Osteoblast (primary cell): ENCODE data around the gene KRT6B. TPM values are rescaled to one million over a fixed set of nuclear protein-coding genes. Genes with fewer than 3 reads are reported as not detected.

Experiments used
- DNase-seq: peaks from one replicate; pipeline ENCODE4 v3.0.0; 2011; ENCODE audit warnings: low spot score, mixed read lengths; ENCODE audit not compliant: insufficient read length; ENCODE audit errors: missing footprints
- H2AFZ ChIP-seq: 2 replicates; pipeline ENCODE4 v1.6.0; 2011; ENCODE audit warnings: mild to moderate bottlenecking, low read length
- H3K27ac ChIP-seq: 2 replicates; pipeline ENCODE4 v1.5.1; 2011; ENCODE audit warnings: mild to moderate bottlenecking, low read depth, low read length, moderate library complexity
- H3K27me3 ChIP-seq: 2 replicates; pipeline ENCODE4 v1.6.0; 2012; ENCODE audit warnings: mild to moderate bottlenecking, control low read depth, inconsistent platforms, low read length, moderate library complexity; ENCODE audit not compliant: insufficient read depth
- H3K36me3 ChIP-seq: 2 replicates; pipeline ENCODE4 v1.5.1; 2011; ENCODE audit warnings: mild to moderate bottlenecking, low read length, control low read depth, moderate library complexity; ENCODE audit not compliant: insufficient read depth
- H3K4me1 ChIP-seq: 2 replicates; pipeline ENCODE4 v1.5.1; 2011; ENCODE audit warnings: mild to moderate bottlenecking, low read length, control low read depth, moderate library complexity; ENCODE audit not compliant: insufficient read depth
- H3K4me2 ChIP-seq: 2 replicates; pipeline ENCODE4 v1.6.0; 2011; ENCODE audit warnings: mild to moderate bottlenecking, low read length; ENCODE audit not compliant: insufficient read depth
- H3K4me3 ChIP-seq: fragments of 200-600 bp; sonication (generic); 3 replicates; pipeline ENCODE4 v1.5.1; 2012; ENCODE audit warnings: mild to moderate bottlenecking, low read length, inconsistent platforms; ENCODE audit not compliant: insufficient read depth
- H3K79me2 ChIP-seq: 2 replicates; pipeline ENCODE4 v1.6.0; 2012; ENCODE audit warnings: mild to moderate bottlenecking, low read length, control low read depth, inconsistent platforms; ENCODE audit not compliant: insufficient read depth
- H3K9me3 ChIP-seq: 2 replicates; pipeline ENCODE4 v1.5.1; 2011; ENCODE audit warnings: low read depth, low read length, control low read depth
- H4K20me1 ChIP-seq: 2 replicates; pipeline ENCODE4 v1.6.0; 2012; ENCODE audit warnings: mild to moderate bottlenecking, low read length, control low read depth; ENCODE audit not compliant: insufficient read depth
- total RNA-seq: library from RNA; depleted of rRNA; stranded (reverse); fragments of >200 nt; gene quantifications from 2 replicates; pipeline ENCODE4 v1.2.3, GENCODE V29; 2012
- TF ChIP-seq, protein P1 (sequence below): IDR thresholded peaks from 2 replicates; pipeline ENCODE4 v1.5.1; 2011; ENCODE audit warnings: mild to moderate bottlenecking, low read depth, low read length, moderate library complexity; ENCODE audit errors: extremely low read depth

KRT6B gene
- total RNA-seq, 1 donor, result not detected

DNA sequence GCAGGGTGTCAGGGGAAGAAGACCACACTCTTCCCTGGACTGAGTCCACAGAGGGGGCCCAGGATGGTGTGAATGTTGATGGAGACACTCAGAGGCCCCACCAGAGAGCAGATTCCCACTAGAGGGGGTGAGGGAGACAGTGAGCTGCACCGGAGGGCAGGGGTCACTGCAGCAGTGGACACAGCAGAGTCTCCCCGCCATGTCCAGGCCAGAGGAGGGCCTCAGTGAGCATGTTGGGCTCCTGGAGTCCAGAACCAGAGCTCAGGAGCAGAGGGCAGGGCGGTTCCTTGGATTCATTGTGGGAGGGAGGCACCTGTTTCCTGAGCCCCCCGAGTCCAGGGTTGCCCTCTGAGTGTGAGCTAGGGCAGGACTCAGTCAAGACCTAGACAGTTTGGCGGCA is 44.0 kb downstream of the KRT6B start:
- Histone ChIP-seq H2AFZ (no peak overlapping the region), H3K4me1 (no peaks in the 10 kb centered on the region), H3K27ac (no peak overlapping the region), H3K4me3 (no peak overlapping the region), H3K36me3 (no peaks in the 10 kb centered on the region), H3K27me3 (peaks cover 20% of the 10 kb centered on the region), H4K20me1 (no peaks in the 10 kb centered on the region), H3K4me2 (no peak overlapping the region), H3K9me3 (no peaks in the 10 kb centered on the region), H3K79me2 (no peaks in the 10 kb centered on the region)
- TF ChIP-seq, protein P1, sequence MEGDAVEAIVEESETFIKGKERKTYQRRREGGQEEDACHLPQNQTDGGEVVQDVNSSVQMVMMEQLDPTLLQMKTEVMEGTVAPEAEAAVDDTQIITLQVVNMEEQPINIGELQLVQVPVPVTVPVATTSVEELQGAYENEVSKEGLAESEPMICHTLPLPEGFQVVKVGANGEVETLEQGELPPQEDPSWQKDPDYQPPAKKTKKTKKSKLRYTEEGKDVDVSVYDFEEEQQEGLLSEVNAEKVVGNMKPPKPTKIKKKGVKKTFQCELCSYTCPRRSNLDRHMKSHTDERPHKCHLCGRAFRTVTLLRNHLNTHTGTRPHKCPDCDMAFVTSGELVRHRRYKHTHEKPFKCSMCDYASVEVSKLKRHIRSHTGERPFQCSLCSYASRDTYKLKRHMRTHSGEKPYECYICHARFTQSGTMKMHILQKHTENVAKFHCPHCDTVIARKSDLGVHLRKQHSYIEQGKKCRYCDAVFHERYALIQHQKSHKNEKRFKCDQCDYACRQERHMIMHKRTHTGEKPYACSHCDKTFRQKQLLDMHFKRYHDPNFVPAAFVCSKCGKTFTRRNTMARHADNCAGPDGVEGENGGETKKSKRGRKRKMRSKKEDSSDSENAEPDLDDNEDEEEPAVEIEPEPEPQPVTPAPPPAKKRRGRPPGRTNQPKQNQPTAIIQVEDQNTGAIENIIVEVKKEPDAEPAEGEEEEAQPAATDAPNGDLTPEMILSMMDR, result no peak
- no peak for DNase-seq

DNA sequence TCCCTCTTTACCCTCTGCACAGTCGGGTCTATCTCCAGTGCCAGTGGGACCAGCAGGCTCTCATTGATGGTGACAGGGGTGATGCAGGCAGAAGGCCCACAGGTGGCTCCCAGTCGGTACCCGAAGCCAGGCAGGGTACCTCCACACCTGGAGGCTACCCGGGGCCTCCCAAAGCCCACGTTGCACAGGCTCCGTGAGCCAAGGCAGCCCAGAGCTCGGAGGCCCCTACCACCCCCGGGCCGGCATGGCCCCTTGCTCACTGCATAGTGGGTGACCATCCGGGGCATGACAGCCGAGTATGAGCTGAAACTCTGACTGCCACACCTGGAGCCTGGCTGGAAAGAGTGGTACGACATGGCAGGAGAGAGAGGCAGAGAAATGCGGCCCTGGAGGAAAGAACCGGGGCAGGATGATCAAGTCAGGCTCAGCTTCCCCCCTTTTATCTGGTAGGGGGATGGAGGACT is 46.0 kb downstream of the KRT6B start, which contains the start of gene KRT82:
Gene KRT82 (minus strand): TSS at position 414 of the 464 bp plus-strand sequence. CDS start 58 bp downstream, at position 356.
- H3K27me3 ChIP-seq, result peaks cover 28% of the 10 kb centered on the region
- H3K4me1 ChIP-seq, result peaks cover 4% of the 10 kb centered on the region
- H3K36me3 ChIP-seq, result no peaks in the 10 kb centered on the region
- H2AFZ ChIP-seq, result no peak within 1 kb of the TSS
- H3K27ac ChIP-seq, result no peak within 1 kb of the TSS
- no peak for DNase-seq
- no peaks in the 10 kb centered on the region for H3K9me3 ChIP-seq
- H3K4me2 ChIP-seq, result no peak within 1 kb of the TSS
- no peaks in the 10 kb centered on the region for H3K79me2 ChIP-seq
- no peak within 1 kb of the TSS for H3K4me3 ChIP-seq
- H4K20me1 ChIP-seq, result no peaks in the 10 kb centered on the region
- TF ChIP-seq, protein P1, result no peak

DNA sequence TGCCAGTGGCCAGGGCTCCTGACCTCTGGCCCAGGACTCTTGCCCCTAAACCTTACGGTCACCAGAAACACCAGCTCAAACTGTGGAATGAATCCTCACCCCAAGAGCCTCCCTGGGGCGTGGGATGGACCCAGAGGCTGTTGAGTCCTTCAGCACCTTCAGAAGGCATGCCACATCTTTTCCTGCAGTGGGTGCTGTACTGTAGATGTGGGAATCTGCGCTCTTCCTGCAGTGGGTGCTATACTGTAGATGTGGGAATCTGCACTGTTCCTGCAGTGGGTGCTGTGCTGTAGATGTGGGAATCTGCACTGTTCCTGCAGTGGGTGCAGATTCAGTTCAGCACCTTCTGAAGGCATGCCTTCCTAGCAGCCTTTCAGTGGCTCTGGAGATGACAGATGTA is 47.0 kb downstream of the KRT6B start:
- H4K20me1 ChIP-seq, result no peaks in the 10 kb centered on the region
- no peak overlapping the region for H3K4me2 ChIP-seq
- no peaks in the 10 kb centered on the region for H3K9me3 ChIP-seq
- peaks cover 28% of the 10 kb centered on the region for H3K27me3 ChIP-seq
- DNase-seq, result no peak
- H3K27ac ChIP-seq, result no peak overlapping the region
- TF ChIP-seq, protein P1, result peak; percentile 23
- H3K4me1 ChIP-seq, result peaks cover 4% of the 10 kb centered on the region
- no peak overlapping the region for H3K4me3 ChIP-seq
- no peaks in the 10 kb centered on the region for H3K79me2 ChIP-seq
- H3K36me3 ChIP-seq, result no peaks in the 10 kb centered on the region
- no peak overlapping the region for H2AFZ ChIP-seq

DNA sequence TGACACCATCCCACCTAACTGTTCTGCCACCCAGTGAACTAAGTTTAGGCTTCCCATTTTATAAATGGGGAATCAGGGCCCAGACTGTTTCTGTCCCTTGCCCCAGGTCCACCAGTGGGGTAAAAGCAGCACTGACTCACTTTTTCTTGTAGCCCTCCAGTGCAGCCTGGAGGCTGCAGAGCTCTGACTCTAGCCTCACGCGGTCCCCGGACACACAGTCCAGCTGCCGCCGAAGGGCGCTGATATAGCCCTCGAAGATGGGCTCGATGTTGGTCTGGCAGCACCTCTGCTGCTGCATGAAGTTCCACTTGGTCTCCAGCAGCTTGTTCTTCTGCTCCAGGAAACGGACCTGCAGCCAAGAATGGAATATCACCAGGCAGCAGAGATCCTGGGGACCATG is 48.4 kb downstream of the KRT6B start:
- Histone ChIP-seq H3K4me2 (no peak overlapping the region), H3K4me3 (no peak overlapping the region), H3K4me1 (peaks cover 4% of the 10 kb centered on the region), H3K36me3 (no peaks in the 10 kb centered on the region), H3K79me2 (no peaks in the 10 kb centered on the region), H2AFZ (no peak overlapping the region), H3K9me3 (no peaks in the 10 kb centered on the region), H3K27me3 (peaks cover 26% of the 10 kb centered on the region), H3K27ac (no peak overlapping the region), H4K20me1 (no peaks in the 10 kb centered on the region)
- TF ChIP-seq, protein P1, result no peak
- DNase-seq, result peak; percentile 63
